Left ventricle myocardium inferior (tissue), 1 donor: Measurements from ENCODE around the gene CAPN15. TPM values are rescaled to one million over a fixed set of nuclear protein-coding genes. Genes with fewer than 3 reads are reported as not detected.

Experiments
- DNase-seq: peaks from one replicate; pipeline ENCODE4 v3.0.0-alpha.2; 2020
- H3K27ac ChIP-seq: fragments of 200-600 bp; replicated peaks from 2 replicates; pipeline ENCODE4 v1.8.0; 2021
- H3K27me3 ChIP-seq: fragments of 200-600 bp; 2 replicates; pipeline ENCODE4 v1.8.0; 2021; ENCODE audit warnings: low read depth
- H3K36me3 ChIP-seq: fragments of 200-600 bp; 2 replicates; pipeline ENCODE4 v1.8.0; 2021
- H3K4me1 ChIP-seq: fragments of 200-600 bp; 2 replicates; pipeline ENCODE4 v1.8.0; 2021
- H3K4me3 ChIP-seq: fragments of 200-600 bp; 2 replicates; pipeline ENCODE4 v1.8.0; 2021; ENCODE audit warnings: mild to moderate bottlenecking, moderate library complexity
- H3K9me3 ChIP-seq: fragments of 200-600 bp; replicated peaks from 2 replicates; pipeline ENCODE4 v1.8.0; 2021
- CTCF ChIP-seq: fragments of 200-600 bp; IDR thresholded peaks from 2 replicates; pipeline ENCODE4 v1.8.0; 2021; ENCODE audit warnings: antibody characterized with exemption, mild to moderate bottlenecking, borderline replicate concordance
- intact Hi-C: fragments of 100-400 bp; cut with micrococcal nuclease; formaldehyde crosslinking; loops from one replicate; pipeline ENCODE4 v1.11.0; 2022
- total RNA-seq: library from RNA; stranded (reverse); fragmentation: NEBNext Ultra II Directional; extraction: Animal tissue kit (Norgen Biotek cat#: 25700); gene quantifications from one replicate; pipeline ENCODE4 v1.2.1, GENCODE V29; 2021
- donor health status: DM: no; HTN: yes; CAD: no; lungs with severe emphysema.

Gene CAPN15
- total RNA-seq, 1 donor from 2014 or later, result 17.4 TPM

GRCh38 chr16:520847-521246 is 6.7 kb upstream of the CAPN15 start:
- Histone ChIP-seq H3K36me3 (peaks cover 39% of the 10 kb centered on the region), H3K4me1 (peaks cover 19% of the 10 kb centered on the region), H3K27ac (no peak overlapping the region), H3K4me3 (no peak overlapping the region), H3K27me3 (no peaks in the 10 kb centered on the region), H3K9me3 (no peaks in the 10 kb centered on the region)
- no peak for TF ChIP-seq CTCF
- DNase-seq, result no peak
- intact Hi-C loops, result no loop called here

GRCh38 chr16:521381-522210 is 5.9 kb upstream of the CAPN15 start:
- peaks cover 32% of the 10 kb centered on the region for H3K36me3 ChIP-seq
- intact Hi-C loops, result no loop called here
- no peak for TF ChIP-seq CTCF
- no peaks in the 10 kb centered on the region for H3K27me3 ChIP-seq
- no peak for DNase-seq
- no peak overlapping the region for H3K27ac ChIP-seq
- peaks cover 26% of the 10 kb centered on the region for H3K4me1 ChIP-seq
- no peaks in the 10 kb centered on the region for H3K9me3 ChIP-seq
- H3K4me3 ChIP-seq, result no peak overlapping the region

- DNase-seq, result no peak
- H3K4me1 ChIP-seq, result peaks cover 32% of the 10 kb centered on the region
Observed at GRCh38 chr16:522320-523096, 5.0 kb upstream of the CAPN15 start.

DNA sequence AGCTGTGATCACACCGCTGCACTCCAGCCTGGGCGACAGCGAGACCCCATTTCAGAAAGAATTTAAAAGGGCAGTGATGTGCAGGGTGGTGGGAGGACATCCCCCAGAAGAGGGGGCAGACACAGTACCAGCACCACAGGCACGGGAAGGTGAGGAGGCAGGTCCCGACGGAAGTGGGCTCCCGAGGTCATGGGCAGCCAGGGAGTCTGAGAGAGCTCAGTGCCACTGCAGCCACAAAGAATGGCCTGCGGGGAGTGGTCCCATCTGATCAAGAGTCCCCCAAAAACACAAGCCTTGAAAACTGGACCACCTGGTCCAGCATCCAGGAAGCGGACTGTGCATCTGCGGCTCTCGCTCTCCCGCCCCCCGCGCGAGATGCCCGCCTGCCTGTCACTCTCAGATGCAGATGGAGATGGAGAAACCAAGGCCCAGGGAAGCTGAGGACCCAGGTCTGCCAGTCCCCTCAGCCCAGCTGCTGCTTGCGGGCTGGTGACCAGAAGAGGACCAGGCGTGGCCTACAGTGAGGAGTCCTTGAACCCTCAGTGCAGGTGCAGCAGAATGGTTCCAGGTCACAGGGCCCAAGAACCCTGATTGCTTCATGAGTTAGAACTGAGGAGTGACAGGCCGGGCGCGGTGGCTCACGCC is 4.3 kb upstream of the CAPN15 start:
- H3K27me3 ChIP-seq, result no peaks in the 10 kb centered on the region
- no peak overlapping the region for H3K4me3 ChIP-seq
- H3K4me1 ChIP-seq, result peaks cover 34% of the 10 kb centered on the region
- no peak overlapping the region for H3K27ac ChIP-seq
- H3K36me3 ChIP-seq, result peaks cover 24% of the 10 kb centered on the region
- DNase-seq, result no peak
- H3K9me3 ChIP-seq, result no peaks in the 10 kb centered on the region
- no peak for TF ChIP-seq CTCF
- intact Hi-C loops, result no loop called here

More at GRCh38 chr16:522320-523096, 5.0 kb upstream of the CAPN15 start:
- Histone ChIP-seq H3K27ac (no peak overlapping the region), H3K36me3 (peaks cover 24% of the 10 kb centered on the region), H3K4me3 (no peak overlapping the region), H3K9me3 (no peaks in the 10 kb centered on the region), H3K27me3 (no peaks in the 10 kb centered on the region)
- TF ChIP-seq CTCF, result no peak
- intact Hi-C loops, result no loop called here

- H3K27me3 ChIP-seq, result no peaks in the 10 kb centered on the region
- no peaks in the 10 kb centered on the region for H3K9me3 ChIP-seq
- no peak overlapping the region for H3K27ac ChIP-seq
- peaks cover 17% of the 10 kb centered on the region for H3K36me3 ChIP-seq
- intact Hi-C loops, result no loop called here
- DNase-seq, result no peak
- H3K4me1 ChIP-seq, result peaks cover 47% of the 10 kb centered on the region
- no peak overlapping the region for H3K4me3 ChIP-seq
- no peak for TF ChIP-seq CTCF
Observed at GRCh38 chr16:524274-525040, 3.1 kb upstream of the CAPN15 start.
